Stomach (tissue), 9 donors: ENCODE results near the gene SCYL1. TPM values are rescaled to one million over a fixed set of nuclear protein-coding genes. Genes with fewer than 3 reads are reported as not detected.

Experiments used
- DNase-seq, 2 donors: peaks; one replicate each; pipeline versions ENCODE4 v3.0.0 to v3.0.0-alpha.2; 2013 to 2019
- H3K27ac ChIP-seq, 5 donors: fragments of 200-600 bp in 4 of 5; sonication (generic) in 4 of 5; one replicate each; pipeline ENCODE4 v1.5.1; 2013 to 2019; ENCODE audit warnings: mild to moderate bottlenecking in 1 of 5, moderate library complexity in 1 of 5
- H3K27me3 ChIP-seq, 3 donors: fragments of 200-600 bp; sonication (generic); one replicate each; pipeline ENCODE4 v1.5.1; 2017 to 2019; ENCODE audit warnings: mixed run types in 1 of 3
- H3K36me3 ChIP-seq, 4 donors: fragments of 200-600 bp; sonication (generic); 1 replicate in 3 of 4; 2 replicates in 1 of 4; pipeline ENCODE4 v1.5.1; 2016 to 2019
- H3K4me1 ChIP-seq, 4 donors: fragments of 200-600 bp; sonication (generic); one replicate each; pipeline ENCODE4 v1.5.1; 2016 to 2019
- H3K4me3 ChIP-seq, 4 donors: fragments of 200-600 bp; sonication (generic) in 3 of 4; one replicate each; pipeline ENCODE4 v1.5.1; 2016 to 2019; ENCODE audit warnings: mild to moderate bottlenecking in 1 of 4
- H3K9me3 ChIP-seq, 4 donors: fragments of 200-600 bp; sonication (generic); one replicate each; pipeline ENCODE4 v1.5.1; 2016 to 2019
- EP300 ChIP-seq: sonication (generic); formaldehyde crosslinking; IDR thresholded peaks from one replicate; pipeline ENCODE4 v1.6.1; 2017; ENCODE audit warnings: antibody characterized with exemption
- POLR2A ChIP-seq, 4 donors: fragments of 450-650 bp; IDR thresholded peaks; one replicate each; pipeline ENCODE4 v1.6.1; 2016; ENCODE audit warnings: antibody characterized with exemption in 4 of 4, control low read depth in 2 of 4, mild to moderate bottlenecking in 1 of 4, moderate library complexity in 1 of 4
- POLR2AphosphoS5 ChIP-seq, 3 donors: sonication (generic); formaldehyde crosslinking; IDR thresholded peaks; one replicate each; pipeline ENCODE4 v1.6.1; 2016; ENCODE audit warnings: antibody characterized with exemption in 3 of 3
- WGBS, 5 donors: extraction: QIAGEN DNeasy Blood & Tissue Kit in 3 of 5; methylation state at CpG; one replicate each; pipeline versions ENCODE4 v1.1.5 to v1.1.7; 2013 to 2018; 5-methylcytosine and 5-hydroxymethylcytosine counted together
- intact Hi-C: fragments of 100-400 bp; cut with DNase I; formaldehyde crosslinking; loops from one replicate; pipeline ENCODE4 v1.15.1; 2023; ENCODE audit warnings: low total_unique reads
- polyA plus RNA-seq, 3 donors: library from polyadenylated mRNA; stranded (reverse); fragments of 200-250 nt; gene quantifications; one replicate each; pipeline ENCODE4 v1.2.3, GENCODE V29; 2013
- total RNA-seq, 5 donors: library from RNA; depleted of rRNA; stranded (reverse); fragments of >200 nt; gene quantifications; one replicate each; pipeline versions ENCODE4 v1.1.0 to v1.2.3, GENCODE V29; 2014 to 2016
- TF ChIP-seq, protein P1 (sequence below), 7 experiments: fragments of 450-650 bp in 4 of 7; fragments of 200-600 bp in 3 of 7; sonication (generic) in 3 of 7; IDR thresholded peaks; one replicate each; pipeline ENCODE4 v1.5.1; 2016 to 2019; ENCODE audit warnings: antibody characterized with exemption in 7 of 7, control low read depth in 2 of 7, mild to moderate bottlenecking in 1 of 7
- donor health status: healthy with polysubstance abuse.
- donor health status: Bipolar disorder and iron deficiency.
- donor health status: healthy.

Gene SCYL1
- total and polyA plus RNA-seq, 8 donors: 3.5 to 94.8 (median 75.1) TPM

- peak in 1 of 2 donors; percentile 72 for DNase-seq
- Histone ChIP-seq H3K9me3 (no peaks in the 10 kb centered on the region), H3K27me3 (no peaks in the 10 kb centered on the region), H3K27ac (peak overlapping the region; percentile 92 to 99 (median 99)), H3K4me1 (peaks cover 26 to 39% (median 35%) of the 10 kb centered on the region in 4 donors), H3K4me3 (peak overlapping the region; percentile 77 to 95 (median 84)), H3K36me3 (peaks cover 41 to 54% (median 42%) of the 10 kb centered on the region in 4 donors)
- TF ChIP-seq POLR2A (IDR thresholded peaks at IDR 0.05) (peak in 2 of 4 donors; percentile 46 to 54), EP300 (no peak), POLR2AphosphoS5 (IDR thresholded peaks at IDR 0.05) (peak; percentile 47 to 90 (median 90))
- intact Hi-C loops: loop anchor here (5.0 kb wide), 1 partner anchor 73 kb away; no protein-coding TSS in a partner anchor
- 0 to 1% (median 0%) methylated on average over 20 of the region's 20 CpGs for WGBS, 5 donors
Measured at GRCh38 chr11:65500387-65501185, 24.3 kb upstream of the SCYL1 start.

DNA sequence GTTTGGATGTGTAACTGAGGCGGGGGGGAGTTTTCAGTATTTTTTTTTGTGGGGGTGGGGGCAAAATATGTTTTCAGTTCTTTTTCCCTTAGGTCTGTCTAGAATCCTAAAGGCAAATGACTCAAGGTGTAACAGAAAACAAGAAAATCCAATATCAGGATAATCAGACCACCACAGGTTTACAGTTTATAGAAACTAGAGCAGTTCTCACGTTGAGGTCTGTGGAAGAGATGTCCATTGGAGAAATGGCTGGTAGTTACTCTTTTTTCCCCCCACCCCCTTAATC, 23.8 kb upstream of the SCYL1 start:
- intact Hi-C loops: loop anchor here (5.0 kb wide), 1 partner anchor 74 kb away; no protein-coding TSS in a partner anchor
- 0 to 1% (median 0%) methylated on average over 2 of the region's 2 CpGs for WGBS, 5 donors

GRCh38 chr11:65501472-65502273, 23.2 kb upstream of the SCYL1 start:
- Histone ChIP-seq H3K27me3 (no peaks in the 10 kb centered on the region), H3K9me3 (no peaks in the 10 kb centered on the region), H3K4me1 (peaks cover 26 to 39% (median 35%) of the 10 kb centered on the region in 4 donors), H3K4me3 (peak overlapping the region; percentile 77 to 95 (median 84)), H3K27ac (peak overlapping the region; percentile 75 to 99 (median 99)), H3K36me3 (peaks cover 52 to 65% (median 53%) of the 10 kb centered on the region in 4 donors)
- WGBS, 5 donors: 0 to 1% (median 1%) methylated on average over 3 of the region's 3 CpGs
- intact Hi-C loops: loop anchor here (5.0 kb wide), 1 partner anchor 74 kb away; no protein-coding TSS in a partner anchor
- peak in 1 of 2 donors; percentile 55 for DNase-seq
- TF ChIP-seq EP300: no peak
- TF ChIP-seq, protein P1, sequence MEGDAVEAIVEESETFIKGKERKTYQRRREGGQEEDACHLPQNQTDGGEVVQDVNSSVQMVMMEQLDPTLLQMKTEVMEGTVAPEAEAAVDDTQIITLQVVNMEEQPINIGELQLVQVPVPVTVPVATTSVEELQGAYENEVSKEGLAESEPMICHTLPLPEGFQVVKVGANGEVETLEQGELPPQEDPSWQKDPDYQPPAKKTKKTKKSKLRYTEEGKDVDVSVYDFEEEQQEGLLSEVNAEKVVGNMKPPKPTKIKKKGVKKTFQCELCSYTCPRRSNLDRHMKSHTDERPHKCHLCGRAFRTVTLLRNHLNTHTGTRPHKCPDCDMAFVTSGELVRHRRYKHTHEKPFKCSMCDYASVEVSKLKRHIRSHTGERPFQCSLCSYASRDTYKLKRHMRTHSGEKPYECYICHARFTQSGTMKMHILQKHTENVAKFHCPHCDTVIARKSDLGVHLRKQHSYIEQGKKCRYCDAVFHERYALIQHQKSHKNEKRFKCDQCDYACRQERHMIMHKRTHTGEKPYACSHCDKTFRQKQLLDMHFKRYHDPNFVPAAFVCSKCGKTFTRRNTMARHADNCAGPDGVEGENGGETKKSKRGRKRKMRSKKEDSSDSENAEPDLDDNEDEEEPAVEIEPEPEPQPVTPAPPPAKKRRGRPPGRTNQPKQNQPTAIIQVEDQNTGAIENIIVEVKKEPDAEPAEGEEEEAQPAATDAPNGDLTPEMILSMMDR (IDR thresholded peaks at IDR 0.05): no peak
- TF ChIP-seq POLR2AphosphoS5 (IDR thresholded peaks at IDR 0.05): peak in 2 of 3 donors; percentile 84 to 88
- TF ChIP-seq POLR2A (IDR thresholded peaks at IDR 0.05): peak in 1 of 4 donors; percentile 30

More for the DNA sequence above, 23.8 kb upstream of the SCYL1 start:
- H3K27ac ChIP-seq: peak overlapping the region; percentile 75 to 99 (median 99)
- peak overlapping the region; percentile 77 to 95 (median 84) for H3K4me3 ChIP-seq
- peaks cover 26 to 39% (median 35%) of the 10 kb centered on the region in 4 donors for H3K4me1 ChIP-seq
- H3K9me3 ChIP-seq: no peaks in the 10 kb centered on the region
- peaks cover 46 to 60% (median 48%) of the 10 kb centered on the region in 4 donors for H3K36me3 ChIP-seq
- no peak for TF ChIP-seq EP300
- no peak for TF ChIP-seq POLR2AphosphoS5 (IDR thresholded peaks at IDR 0.05)
- TF ChIP-seq, protein P1 (IDR thresholded peaks at IDR 0.05): no peak
- no peak for TF ChIP-seq POLR2A (IDR thresholded peaks at IDR 0.05)
- DNase-seq: no peak
- no peaks in the 10 kb centered on the region for H3K27me3 ChIP-seq

DNA sequence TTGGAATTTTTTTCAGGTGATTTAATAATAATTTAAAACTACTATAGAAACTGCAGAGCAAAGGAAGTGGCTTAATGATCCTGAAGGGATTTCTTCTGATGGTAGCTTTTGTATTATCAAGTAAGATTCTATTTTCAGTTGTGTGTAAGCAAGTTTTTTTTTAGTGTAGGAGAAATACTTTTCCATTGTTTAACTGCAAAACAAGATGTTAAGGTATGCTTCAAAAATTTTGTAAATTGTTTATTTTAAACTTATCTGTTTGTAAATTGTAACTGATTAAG, 22.7 kb upstream of the SCYL1 start:
- no peak for DNase-seq
- intact Hi-C loops: loop anchor here (5.0 kb wide), 1 partner anchor 75 kb away; no protein-coding TSS in a partner anchor
- no peaks in the 10 kb centered on the region for H3K27me3 ChIP-seq
- no peaks in the 10 kb centered on the region for H3K9me3 ChIP-seq
- TF ChIP-seq, protein P1 (IDR thresholded peaks at IDR 0.05): no peak
- TF ChIP-seq POLR2AphosphoS5 (IDR thresholded peaks at IDR 0.05) (no peak), POLR2A (IDR thresholded peaks at IDR 0.05) (no peak), EP300 (no peak)
- H3K4me1 ChIP-seq: peaks cover 27 to 42% (median 35%) of the 10 kb centered on the region in 4 donors
- H3K36me3 ChIP-seq: peaks cover 53 to 67% (median 57%) of the 10 kb centered on the region in 4 donors
- peak overlapping the region; percentile 77 to 95 (median 84) for H3K4me3 ChIP-seq
- H3K27ac ChIP-seq: peak overlapping the region in 4 of 5 donors; percentile 93 to 99 (median 99)
